HG03558 (cell line): Measurements from ENCODE around the gene NPDC1.
"Not testable (repeated sequence)": the region's sequence is repeated elsewhere in the genome, so short reads cannot be mapped to it uniquely, and the experiment has no call there.

Experiments used
- ATAC-seq: cut with Tn5 transposase; IDR thresholded peaks from one replicate; pipeline ENCODE4 v1.9.1; 2021; ENCODE audit warnings: moderate number of reproducible peaks; ENCODE audit not compliant: unreplicated experiment; ENCODE audit errors: extremely low read depth

Gene NPDC1

DNA sequence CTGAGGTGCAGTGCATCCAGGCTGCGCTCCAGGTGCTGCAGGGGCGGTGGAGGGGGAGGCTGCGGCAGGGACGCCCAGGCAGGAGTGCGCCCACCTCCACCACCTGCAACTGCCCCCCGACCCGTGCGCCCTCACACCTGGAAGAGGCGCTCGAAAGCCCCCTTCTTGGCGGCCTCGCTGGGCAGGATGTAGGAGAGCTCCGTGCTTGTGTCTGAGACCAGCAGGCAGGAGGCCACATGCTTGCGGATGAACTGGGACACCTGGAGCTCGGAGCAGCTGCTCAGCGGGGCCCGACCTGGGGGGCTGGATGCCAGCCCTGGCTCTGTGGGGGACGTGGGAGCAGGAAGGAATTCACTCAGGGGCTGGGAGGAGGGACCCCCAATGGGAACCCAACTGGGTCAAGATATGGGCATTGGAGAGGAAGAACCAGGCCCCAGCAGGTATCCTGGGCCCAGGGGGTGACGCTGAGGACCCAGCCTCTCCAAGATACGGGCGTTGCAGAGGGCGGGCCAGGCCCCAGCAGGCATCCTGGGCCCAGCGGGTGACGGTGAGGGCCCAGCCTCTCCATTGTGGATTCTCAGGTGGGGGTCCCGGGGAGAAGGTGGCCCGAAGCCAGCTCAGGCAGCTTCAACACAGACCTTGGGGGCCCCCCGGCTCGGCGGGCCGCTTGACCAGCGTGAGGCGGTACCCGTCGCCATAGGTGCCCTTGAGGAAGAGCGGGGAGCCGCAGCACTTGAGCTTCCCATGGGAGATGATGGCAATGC is 31.0 kb downstream of the NPDC1 start:
- ATAC-seq = no peak

DNA sequence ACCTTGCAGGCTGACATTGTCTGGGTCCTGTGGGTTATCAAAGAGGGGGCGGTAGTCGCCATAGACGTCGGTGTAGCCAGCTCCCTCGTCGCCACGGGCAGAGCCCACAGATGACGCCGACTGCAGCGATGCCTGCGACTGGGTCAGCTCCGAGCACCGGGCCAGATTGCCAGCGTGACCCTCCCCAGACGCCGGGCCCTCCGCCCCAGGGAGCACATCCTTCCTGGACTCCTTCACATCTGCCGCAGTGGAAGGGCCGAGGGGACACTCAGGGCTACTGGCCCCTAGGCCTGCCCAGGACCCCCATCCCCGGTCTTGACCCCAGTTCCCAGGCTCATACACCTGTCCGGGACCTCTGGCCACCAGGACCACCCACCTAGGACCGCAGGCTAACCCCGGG is 31.8 kb downstream of the NPDC1 start:
- no peak for ATAC-seq

DNA sequence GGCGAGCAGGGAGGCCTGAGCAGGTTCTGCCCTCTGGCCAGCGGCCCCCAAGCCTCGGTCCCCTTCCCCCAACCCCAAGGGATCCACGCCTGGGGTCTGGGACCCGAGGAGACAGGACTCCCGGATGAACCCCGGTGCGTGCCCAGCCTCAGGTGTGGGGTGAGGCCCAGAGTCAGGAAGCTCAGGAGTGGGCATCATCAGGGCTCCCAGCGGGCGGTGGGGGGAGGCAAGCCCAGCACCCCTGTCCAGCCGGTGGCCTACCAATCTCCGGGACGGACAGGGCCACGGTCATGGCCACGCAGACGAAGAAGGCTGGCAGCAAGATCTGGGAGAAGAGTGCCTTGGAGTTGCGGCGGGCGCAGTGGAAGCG is 32.4 kb downstream of the NPDC1 start:
- no peak for ATAC-seq

DNA sequence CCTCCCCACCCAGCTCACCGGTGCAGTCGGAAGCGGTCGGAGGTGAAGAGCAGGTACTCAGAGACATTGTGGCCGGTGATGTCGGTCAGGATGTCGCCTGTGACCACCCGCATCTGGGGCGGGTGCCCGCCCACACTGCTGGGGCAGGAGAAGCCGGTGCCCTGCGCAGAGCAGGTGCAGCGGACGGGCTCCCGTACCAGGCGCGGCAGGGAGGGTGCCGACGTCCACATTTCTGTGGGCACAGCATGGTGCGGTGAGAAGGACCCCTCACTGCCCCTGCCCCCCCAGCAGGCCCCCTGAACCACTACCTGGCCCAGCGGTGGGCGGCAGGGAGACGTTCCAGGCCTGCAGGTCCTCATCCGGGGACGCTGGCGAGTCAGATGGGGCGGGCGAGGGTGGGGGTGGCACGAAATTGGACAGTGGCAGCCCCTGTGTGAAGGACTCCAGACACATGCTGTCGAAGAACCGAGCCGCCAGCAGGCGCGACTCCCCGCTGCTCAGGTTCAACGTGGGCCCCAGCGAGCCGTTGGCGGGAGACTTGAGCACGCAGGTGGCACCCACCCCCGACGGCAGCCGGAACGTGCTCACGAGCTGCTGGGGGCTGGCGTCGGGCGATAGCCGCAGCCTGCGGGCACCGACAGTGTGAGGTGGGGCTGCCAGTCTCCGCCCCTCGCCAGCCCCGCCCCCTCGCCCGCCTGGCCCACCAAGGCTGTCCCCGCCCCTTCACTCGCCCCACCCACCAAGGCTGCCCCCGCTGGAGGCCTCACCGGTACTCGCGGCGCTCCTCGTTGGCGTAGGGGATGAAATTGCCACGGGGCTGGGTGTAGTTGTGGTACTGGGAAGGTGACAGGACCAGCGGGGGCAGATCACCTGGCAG is 33.0 kb downstream of the NPDC1 start:
- ATAC-seq = no peak

DNA sequence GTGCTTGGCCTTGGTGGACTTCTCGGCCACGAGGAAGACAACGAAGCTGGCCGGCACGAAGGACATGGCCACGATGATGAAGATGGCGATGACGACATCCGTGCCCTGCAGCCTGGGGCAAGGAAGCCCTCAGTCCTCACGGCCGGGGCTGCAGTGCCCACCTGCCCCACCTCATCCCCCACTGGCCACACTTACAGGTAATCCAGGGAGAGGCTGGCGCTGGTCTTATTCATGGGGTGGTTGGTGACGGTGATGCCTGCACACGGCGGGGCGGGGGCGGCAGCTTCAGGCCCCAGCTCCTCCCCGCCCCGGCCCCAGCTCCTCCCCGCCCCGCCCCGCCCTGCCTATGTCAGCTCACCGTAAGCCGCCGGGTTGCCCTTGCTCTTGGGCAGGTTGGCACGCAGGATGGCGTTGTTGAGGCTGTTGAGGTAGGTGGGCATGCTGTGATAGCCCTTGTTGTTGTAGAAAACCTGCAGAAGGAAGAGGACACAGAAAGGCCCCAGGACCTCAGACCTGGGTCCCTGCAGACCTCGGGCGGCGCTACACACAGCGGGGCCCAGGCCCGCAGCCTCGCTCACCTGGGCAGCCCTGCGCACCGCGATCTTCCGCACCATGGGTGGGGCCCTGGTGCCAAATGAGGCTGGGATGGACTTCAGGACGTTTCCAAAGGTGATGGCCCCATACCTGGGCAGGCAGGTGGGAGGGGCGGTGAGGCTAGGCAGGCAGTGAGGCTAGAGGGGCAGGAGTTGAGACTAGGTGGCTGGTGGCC is 33.9 kb downstream of the NPDC1 start:
- ATAC-seq = no peak

DNA sequence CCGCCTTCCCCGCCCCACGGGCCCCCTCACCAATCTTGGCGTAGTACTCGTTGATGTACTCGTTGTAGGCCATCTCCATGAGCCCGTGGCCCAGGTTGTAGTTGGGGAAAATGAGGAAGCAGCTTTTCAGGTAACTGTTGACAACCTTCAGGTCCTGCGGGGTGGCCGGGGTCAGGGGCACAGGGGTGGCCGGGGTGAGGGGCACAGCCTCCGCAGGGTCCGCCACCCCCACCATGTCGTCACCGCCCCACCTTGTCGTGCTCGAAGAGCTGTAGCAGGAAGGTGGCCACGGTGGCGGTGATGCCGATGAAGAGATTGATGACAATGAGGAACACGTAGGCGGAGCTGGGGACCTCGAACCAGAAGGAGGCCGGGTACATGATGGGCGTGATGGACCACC is 34.8 kb downstream of the NPDC1 start:
- no peak for ATAC-seq

DNA sequence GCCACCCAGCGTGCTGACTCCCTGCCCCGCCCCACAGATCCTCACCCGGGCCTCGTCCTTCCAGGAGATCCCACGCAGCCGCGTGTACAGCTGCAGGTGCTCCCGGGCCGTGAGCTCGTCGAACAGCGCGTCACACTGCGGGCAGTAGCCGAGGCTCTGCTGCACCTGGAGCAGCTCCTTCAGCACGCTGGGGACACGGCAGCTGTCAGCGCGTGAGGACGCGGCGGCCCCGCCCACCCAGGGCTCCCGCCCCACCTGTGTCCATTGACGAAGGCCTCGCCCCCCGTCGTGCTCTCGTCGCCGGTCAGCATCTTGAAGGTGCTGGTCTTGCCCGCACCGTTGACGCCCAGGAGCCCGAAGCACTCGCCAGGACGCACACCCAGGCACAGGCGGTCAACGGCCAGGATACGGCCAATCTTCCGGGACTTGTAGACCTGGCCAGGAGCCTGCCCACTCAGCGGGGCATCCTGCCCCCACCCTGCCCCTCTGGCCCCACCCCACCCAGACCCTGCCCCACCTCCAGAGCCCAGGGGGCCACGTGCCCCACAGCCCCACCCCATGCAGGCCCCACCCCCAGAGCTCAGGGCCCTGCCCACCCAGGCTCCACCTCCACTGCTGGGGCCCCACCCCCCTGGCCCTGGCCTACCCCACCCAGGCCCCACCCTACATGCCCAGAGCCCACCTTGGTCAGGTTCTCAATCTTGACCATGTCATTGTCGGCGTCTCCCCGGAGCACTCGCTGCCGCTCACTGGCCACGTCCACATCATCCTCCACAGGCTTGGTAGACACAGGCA is 35.8 kb downstream of the NPDC1 start:
- no peak for ATAC-seq

DNA sequence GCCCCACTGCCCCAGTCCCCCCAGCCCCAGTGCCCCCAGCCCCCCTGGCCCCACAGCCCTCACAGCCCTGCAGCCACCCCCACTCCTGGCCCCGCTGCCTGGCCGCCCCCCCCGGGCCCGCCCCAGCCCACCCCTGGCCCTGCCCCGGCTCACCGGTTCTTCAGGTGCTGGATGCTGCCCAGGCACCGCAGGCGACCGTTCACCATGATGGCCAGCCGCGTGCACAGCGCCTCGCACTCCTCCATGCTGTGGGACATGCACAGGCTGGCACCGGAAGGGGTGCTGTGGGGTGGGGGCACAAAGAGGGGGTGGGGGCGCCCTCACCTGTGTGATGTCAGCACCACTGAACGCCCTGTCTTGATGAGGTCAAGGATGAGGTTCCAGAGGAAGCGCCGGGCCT is 36.8 kb downstream of the NPDC1 start:
- no peak for ATAC-seq

DNA sequence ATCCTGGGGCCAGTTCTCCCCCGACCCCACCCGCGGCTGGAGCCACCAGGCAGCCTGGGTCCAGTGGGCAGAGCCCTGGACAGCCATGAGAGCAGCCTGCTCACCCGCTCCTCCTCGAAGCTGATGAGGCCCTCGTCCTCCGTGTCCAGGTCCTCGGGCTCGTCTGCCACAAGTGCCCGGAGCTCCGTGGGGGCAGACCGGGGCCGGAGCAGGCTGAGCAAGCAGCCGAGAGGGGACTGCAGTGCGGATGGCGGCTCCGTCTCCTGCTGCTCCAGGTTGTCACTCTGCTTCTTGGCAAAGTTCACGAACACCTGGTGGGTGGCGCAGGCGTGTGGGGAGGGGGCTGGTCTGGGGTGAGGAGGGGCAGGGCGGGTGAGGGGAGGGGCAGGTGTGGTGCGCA is 37.7 kb downstream of the NPDC1 start:
- ATAC-seq = no peak

DNA sequence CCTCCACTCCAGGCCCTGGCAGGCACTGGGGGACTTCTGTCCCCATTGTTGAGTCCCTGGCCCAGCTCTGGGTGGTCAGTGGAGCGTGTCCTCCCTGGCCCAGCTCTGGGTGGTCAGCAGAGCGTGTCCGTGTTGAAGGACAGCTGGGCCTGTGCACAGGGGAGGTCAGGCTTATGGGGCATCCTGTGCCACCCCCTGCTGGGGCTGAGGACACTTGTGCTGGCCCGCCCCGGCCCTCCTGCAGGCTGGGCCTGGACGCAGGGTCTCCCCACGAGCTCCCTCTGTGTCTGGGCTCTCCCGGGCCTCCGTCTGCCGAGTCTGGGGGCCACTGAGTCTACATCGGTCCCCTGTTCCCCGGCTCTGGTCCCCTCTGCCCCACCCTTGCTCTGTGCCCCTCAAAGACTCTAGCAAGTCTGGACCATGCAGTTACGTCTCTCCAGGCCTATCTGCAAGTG is 38.1 kb downstream of the NPDC1 start:
- no peak for ATAC-seq

DNA sequence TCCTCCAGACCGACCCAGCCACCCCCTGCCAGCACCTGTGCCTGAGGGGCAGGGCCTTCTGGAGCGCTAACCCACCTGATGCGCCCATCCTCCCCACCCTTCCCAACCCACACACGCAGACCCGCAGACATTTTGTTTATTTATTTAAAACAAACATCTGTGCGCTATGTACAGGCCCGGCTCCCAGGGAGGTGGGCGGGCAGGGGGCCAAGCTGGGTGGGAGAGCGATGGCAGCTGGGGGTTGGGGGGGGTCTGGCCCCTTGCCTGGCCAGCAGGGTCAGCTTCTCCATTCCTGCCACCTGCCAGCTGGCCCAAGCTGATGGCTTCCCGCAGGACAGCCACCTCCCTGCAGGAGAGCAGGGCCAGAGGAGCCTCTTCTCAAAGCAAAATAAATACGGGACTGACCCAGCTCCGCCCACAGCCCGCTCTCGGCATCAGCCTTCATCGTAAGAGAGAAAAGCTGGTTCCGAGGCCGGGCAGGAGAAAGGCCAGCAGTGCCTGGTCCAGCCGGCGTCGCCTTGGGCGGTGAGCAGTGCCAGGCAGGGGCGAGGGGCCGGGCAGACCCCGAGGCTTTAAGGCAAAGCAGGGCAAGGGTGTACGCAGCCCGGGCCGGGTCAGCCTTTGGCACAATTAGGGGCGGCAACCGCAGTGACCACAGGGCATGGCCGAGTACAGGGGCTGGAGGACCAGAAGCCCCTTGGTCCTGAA is 38.7 kb downstream of the NPDC1 start:
- ATAC-seq = no peak

DNA sequence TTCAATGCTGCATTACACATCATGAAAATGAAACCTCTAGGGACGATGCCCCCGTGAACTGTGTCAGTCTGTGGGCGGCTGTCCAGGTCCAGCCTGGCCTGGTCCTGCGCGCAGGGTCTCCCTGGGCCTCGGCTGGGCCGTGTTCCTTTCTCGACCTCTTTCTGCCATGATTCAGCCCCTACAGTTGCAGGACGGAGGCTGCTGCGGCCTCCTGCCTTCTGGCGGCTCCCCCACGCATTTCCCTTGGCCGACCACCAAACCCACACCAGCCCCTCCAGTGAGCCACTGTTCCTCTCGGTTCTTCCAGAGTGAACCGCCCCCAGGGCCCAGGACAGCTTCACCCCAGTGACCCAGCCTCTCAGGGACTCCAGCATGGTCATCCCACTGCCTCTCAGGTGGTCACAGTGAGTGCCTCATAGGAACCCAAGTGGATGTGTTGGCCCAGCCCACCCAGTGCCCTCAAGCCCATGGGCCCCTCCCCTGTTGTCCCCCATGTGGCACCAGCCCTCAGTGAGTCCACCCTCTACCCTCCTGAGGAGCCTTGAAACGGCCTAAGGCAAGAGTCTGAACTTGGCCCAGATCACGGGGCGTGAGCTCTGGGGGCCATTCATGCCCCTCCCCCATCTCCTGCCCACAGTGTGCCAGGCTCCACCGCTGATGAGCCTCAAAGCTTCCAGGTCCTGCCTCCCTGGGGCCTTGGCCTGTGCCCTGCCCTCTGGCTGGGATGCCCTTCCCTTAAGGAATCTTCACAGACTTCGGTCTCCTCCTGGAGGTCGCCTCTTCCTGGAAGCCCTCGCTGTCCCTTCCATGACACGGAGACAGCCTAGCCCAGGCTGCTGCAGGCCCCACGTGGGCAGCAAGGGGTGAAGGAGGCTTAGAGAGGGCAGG is 39.6 kb downstream of the NPDC1 start:
- ATAC-seq = no peak

DNA sequence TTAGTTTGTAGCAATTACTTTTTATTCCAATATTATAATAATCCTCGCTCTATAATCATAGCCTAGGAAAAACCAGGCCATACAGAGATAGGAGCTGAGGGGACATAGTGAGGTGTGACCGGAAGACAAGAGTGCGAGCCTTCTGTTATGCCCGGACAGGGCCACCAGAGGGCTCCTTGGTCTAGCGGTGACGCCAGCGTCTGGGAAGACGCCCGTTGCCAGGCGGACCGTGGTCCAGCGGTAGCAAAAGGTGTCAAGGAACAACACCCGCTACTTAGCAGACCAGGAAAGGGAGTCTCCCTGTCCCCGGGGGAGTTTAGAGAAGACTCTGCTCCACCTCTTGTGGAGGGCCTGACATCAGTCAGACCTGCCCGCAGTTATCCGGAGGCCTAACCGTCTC is 41.7 kb downstream of the NPDC1 start:
- not testable (repeated sequence) for ATAC-seq

DNA sequence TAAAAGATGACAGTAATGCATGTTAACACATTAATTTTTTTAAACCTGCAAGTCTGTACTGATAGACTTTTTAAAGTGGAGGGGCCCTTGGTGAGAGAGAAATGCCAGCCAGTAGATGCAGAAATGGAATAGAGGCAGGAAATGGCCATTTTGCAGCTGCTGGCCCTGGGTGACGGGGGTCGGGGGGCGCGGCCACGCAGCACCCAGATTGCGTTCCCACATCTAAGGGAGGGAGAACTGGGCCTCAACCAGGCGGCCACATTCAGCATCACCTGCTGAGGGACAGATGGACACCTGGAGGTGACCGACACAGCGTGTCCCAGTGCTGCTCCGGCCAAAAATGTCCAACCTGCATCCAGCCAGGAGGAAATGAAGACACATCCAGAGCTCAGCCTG is 43.3 kb downstream of the NPDC1 start:
- no peak for ATAC-seq

DNA sequence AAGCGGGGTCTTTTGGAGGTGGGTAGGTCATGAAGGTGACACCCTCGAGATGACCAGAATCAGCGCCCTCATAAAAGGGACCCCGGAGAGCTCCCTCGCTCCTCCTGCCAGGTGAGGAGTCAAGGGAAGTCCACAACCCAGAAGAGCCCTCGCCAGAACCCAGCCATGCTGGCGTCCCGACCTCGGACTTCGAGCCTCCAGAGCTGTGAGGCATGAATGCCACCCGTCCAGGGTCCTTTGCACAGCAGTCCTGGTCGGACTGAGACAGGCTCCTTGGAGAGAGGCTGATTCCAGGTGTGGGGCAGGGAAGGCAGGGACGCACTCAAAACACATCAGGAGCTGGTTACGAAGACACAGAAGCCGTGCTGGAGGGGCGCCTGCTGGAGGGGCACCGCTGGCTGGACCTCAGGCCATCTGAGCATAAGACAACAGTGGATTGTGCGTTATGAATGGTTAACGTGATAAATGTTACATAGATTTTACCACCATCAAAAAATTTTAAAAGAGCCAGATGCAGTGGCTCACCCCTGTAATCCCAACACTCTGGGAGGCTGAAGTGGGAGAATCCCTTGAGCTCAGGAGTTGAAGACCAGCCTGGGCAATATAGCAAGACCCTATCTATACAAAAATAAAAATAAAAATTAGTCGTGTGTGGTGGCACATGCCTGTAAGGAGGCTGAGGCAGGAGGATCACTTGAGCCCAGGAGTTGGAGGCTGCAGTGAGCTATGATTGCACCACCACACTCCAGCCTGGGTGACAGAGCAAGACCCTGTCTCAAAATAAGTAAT is 43.9 kb downstream of the NPDC1 start:
- no peak for ATAC-seq

DNA sequence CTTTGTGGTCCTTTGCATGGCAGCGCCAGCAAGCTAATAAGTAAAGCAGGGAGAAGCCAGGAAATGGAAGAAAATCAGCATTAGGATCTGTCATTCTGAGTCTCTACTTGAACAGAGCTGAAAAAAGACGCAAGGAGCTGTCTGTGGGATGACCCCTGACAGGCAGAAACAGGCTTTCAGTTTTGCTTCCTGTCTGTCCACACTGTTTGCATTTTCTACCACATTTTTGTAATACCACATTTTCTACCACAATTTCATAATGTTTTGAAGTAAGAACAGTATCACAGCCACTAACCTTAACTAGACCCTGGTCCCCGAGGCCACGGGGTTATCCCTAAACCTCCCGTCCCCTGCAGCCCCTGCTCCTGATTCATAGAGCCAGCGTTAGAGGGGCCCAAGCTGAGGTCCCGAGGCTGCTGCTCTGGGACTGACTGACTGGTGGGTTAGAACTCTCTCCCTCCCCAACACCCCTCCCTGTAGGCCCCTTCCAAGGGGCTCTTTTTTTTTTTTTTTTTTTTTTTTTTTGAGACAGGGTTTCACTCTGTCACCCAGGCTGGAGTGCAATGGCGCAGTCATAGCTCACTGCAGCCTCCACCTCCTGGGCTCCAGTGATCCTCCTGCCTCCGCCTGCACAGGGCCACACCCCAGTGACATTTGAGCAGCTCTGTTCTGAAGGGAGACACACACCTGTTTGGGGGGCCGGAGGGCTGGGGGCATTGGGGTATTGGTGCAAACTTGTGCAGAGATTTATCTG is 45.6 kb downstream of the NPDC1 start:
- no peak for ATAC-seq

DNA sequence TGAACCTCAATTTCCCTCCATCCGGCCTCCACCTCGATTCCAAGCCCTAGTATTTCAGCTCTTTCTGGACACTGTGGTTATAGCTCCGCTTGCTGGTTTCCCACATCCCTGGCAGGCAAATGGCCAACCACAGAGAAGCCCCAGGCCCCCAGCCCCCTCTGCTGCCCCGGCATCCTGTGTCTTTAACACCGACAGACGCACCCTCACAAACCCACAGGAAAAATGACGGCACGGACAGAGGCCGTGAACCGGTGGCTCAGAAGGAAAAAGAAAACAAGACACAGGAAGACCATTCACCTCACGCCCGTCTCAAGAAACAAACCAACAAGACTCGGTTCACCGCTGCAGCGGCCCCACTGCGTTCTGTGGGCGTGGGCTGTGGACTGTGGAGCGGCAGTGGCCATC is 48.1 kb downstream of the NPDC1 start:
- ATAC-seq = no peak
